ENCODE data around the gene CENPP. TPM values are rescaled to one million over a fixed set of nuclear protein-coding genes. Genes with fewer than 3 reads are reported as not detected.
A peak's percentile ranks its signal among the peaks of the same experiment; 100 is the strongest.

CENPP gene
- total RNA-seq, 1 donor from 2014 or later = 9.3 TPM

DNA sequence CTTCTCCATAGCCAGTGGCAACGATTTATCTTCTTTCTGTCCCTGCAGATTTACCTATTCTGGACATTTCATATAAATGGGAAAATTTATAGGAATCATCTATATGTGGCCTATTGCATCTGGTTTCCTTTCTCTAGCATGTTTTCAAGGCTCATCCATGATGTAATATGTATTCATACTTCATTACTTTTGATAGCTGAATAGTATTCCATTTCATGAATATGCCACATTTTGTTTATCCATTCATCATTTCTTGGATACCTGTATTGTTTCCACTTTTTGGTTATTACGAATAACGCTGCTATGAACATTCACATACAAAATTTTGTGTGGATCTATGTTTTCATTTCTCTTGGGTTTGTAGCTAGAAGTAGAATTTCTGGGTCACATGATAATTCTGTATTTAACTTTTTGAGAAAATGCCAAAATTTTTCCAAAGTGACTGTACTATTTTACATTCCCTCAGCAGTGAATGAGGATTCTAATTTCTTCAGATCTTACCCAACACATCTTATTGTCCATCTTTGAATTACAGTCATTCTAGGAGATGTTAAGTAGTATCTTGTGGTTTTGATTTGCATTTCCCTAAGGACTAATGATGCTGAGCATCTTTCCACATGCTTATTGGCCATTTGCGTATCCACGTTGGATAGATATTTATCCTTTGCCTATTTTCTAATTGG lies 35.9 kb upstream of the CENPP start:
- peaks cover 22% of the 10 kb centered on the region for H3K4me1 ChIP-seq
- no peak overlapping the region for H3K27ac ChIP-seq
- H3K36me3 ChIP-seq = peaks cover 0 to 30% of the 10 kb centered on the region in 2 donors
- intact Hi-C loops (cut with DNase I) = loop anchor here (10.0 kb wide), 2 partner anchors 155 to 1085 kb away; no protein-coding TSS in a partner anchor
- TF ChIP-seq, protein P1, sequence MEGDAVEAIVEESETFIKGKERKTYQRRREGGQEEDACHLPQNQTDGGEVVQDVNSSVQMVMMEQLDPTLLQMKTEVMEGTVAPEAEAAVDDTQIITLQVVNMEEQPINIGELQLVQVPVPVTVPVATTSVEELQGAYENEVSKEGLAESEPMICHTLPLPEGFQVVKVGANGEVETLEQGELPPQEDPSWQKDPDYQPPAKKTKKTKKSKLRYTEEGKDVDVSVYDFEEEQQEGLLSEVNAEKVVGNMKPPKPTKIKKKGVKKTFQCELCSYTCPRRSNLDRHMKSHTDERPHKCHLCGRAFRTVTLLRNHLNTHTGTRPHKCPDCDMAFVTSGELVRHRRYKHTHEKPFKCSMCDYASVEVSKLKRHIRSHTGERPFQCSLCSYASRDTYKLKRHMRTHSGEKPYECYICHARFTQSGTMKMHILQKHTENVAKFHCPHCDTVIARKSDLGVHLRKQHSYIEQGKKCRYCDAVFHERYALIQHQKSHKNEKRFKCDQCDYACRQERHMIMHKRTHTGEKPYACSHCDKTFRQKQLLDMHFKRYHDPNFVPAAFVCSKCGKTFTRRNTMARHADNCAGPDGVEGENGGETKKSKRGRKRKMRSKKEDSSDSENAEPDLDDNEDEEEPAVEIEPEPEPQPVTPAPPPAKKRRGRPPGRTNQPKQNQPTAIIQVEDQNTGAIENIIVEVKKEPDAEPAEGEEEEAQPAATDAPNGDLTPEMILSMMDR (IDR thresholded peaks at IDR 0.05) = no peak
- no peak for TF ChIP-seq POLR2AphosphoS5 (IDR thresholded peaks at IDR 0.05; ENCODE audit: insufficient read depth in 1 of 2, low read depth in 1 of 2)
- TF ChIP-seq POLR2A (IDR thresholded peaks at IDR 0.05) = no peak
- H3K4me3 ChIP-seq = no peak overlapping the region
- no peaks in the 10 kb centered on the region for H3K9me3 ChIP-seq
- DNase-seq (ENCODE audit: extremely low spot score in 2 of 2) = no peak
- no peaks in the 10 kb centered on the region for H3K27me3 ChIP-seq

DNA sequence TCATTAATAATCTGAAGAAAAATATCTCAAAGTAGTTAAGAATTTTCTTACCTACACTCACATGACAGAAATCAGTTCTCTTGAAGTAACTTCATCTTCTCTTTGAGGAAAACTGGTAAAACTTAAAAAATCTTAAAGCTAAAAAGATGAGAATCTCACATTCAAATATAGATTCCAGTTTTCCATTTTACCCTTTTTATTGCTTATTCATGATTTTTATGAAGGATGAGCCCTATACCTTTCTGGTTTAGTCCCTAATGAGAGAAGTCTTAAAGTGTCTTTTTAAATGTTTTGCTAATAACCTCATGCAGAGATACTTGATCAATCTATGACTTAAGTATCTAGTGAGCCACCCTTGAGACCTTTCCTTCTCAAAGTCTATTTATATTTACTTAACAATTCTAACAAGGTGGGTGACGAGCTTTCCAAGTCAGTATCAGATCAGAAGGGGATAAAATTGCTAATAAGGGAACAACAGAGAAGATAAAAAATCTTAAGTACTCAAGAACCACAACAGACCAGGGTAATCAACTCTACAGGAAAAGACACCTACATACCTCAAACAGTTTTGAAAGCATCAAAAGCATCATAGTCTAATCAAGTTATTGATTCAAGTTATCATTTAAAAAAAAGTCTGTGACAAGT lies 34.8 kb upstream of the CENPP start:
- no peak for DNase-seq (ENCODE audit: extremely low spot score in 2 of 2)
- peaks cover 22% of the 10 kb centered on the region for H3K4me1 ChIP-seq
- no peaks in the 10 kb centered on the region for H3K27me3 ChIP-seq
- peaks cover 0 to 21% of the 10 kb centered on the region in 2 donors for H3K36me3 ChIP-seq
- H3K27ac ChIP-seq = no peak overlapping the region
- no peak overlapping the region for H3K4me3 ChIP-seq
- no peaks in the 10 kb centered on the region for H3K9me3 ChIP-seq
- TF ChIP-seq, protein P1 (IDR thresholded peaks at IDR 0.05) = no peak
- TF ChIP-seq POLR2AphosphoS5 (IDR thresholded peaks at IDR 0.05; ENCODE audit: insufficient read depth in 1 of 2, low read depth in 1 of 2) (no peak), POLR2A (IDR thresholded peaks at IDR 0.05) (no peak)
- intact Hi-C loops (cut with DNase I) = loop anchor here (10.0 kb wide), 2 partner anchors 156 to 1086 kb away; no protein-coding TSS in a partner anchor

DNA sequence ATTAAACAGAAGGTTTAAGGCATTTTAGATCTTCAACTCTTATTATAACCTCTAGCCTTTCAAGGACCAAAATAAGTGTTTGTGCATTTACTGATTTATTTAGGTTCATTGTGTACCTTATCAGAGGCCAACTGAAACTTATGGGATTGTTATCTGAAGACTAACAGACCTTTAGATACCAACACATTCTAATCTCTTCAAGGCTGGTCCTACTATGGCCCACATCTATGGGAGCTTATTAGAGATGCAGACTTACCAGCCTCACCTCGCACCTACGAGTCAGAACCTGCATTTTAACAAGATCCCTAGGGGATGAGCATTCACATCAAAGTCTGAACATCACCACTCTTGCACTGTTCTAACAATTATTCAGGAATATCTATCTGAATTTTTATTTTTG lies 34.2 kb upstream of the CENPP start:
- Histone ChIP-seq H3K4me1 (peaks cover 22% of the 10 kb centered on the region), H3K27ac (no peak overlapping the region), H3K9me3 (no peaks in the 10 kb centered on the region), H3K4me3 (no peak overlapping the region), H3K27me3 (no peaks in the 10 kb centered on the region), H3K36me3 (peaks cover 0 to 15% of the 10 kb centered on the region in 2 donors)
- no peak for DNase-seq (ENCODE audit: extremely low spot score in 2 of 2)
- no peak for TF ChIP-seq POLR2A (IDR thresholded peaks at IDR 0.05)
- TF ChIP-seq, protein P1 (IDR thresholded peaks at IDR 0.05) = no peak
- TF ChIP-seq POLR2AphosphoS5 (IDR thresholded peaks at IDR 0.05; ENCODE audit: insufficient read depth in 1 of 2, low read depth in 1 of 2) = no peak
- intact Hi-C loops (cut with DNase I) = loop anchor here (10.0 kb wide), 2 partner anchors 157 to 1087 kb away; no protein-coding TSS in a partner anchor

DNA sequence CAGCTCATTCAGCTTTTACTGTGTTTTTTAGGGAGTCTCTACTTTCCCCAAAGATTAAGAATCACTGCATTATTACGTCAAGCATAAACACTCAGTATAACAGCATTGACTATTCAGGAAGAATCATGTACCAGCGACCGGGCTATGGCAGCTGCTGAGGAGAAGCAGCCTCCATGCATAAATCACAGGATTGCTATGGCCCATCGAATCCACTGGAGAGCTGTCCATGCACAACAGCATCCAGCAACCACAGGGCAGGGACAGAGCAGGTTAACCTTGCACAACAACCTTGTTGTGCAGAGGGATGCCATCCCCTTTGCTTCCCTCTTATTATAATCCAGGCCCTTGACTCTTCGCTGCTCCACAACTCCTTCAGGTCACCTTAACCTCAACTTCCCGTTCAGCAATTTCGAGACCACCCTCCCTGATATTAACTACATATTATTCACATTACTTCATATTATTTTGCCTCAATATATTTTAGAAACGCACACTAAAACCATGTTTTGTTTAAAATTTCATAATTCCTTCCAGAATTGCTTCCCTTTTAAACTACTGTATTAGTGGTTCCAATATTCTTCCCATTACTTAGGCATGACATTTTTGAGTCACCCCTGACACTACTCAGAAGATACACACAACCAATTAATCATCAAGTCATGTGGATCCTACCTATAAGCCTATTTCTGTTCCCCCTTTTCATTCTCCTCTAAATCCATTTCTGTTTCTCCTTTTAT lies 33.2 kb upstream of the CENPP start:
- peak overlapping the region; percentile 72 to 74 for H3K4me3 ChIP-seq
- no peak overlapping the region for H3K27ac ChIP-seq
- H3K27me3 ChIP-seq = no peaks in the 10 kb centered on the region
- peaks cover 22% of the 10 kb centered on the region for H3K4me1 ChIP-seq
- peaks cover 0 to 12% of the 10 kb centered on the region in 2 donors for H3K36me3 ChIP-seq
- TF ChIP-seq POLR2A (IDR thresholded peaks at IDR 0.05) (no peak), POLR2AphosphoS5 (IDR thresholded peaks at IDR 0.05; ENCODE audit: insufficient read depth in 1 of 2, low read depth in 1 of 2) (no peak)
- TF ChIP-seq, protein P1 (IDR thresholded peaks at IDR 0.05) = no peak
- intact Hi-C loops (cut with DNase I) = loop anchor here (10.0 kb wide), 2 partner anchors 158 to 1088 kb away; no protein-coding TSS in a partner anchor
- no peak for DNase-seq (ENCODE audit: extremely low spot score in 2 of 2)
- no peaks in the 10 kb centered on the region for H3K9me3 ChIP-seq

All from vagina (tissue), 2 donors.